GM18498 (cell line): ENCODE results near the gene SYT8.

Experiments
- ATAC-seq: cut with Tn5 transposase; IDR thresholded peaks from one replicate; pipeline ENCODE4 v1.9.1; 2021; ENCODE audit warnings: mild to moderate bottlenecking, moderate library complexity; ENCODE audit not compliant: unreplicated experiment

The SYT8 gene

GRCh38 chr11:1857064-1857463 is 22.3 kb downstream of the SYT8 start:
- ATAC-seq = no peak

- no peak for ATAC-seq
Observed at GRCh38 chr11:1858154-1858553, 23.4 kb downstream of the SYT8 start.

- no peak for ATAC-seq
Observed at GRCh38 chr11:1858576-1858975, 23.8 kb downstream of the SYT8 start.

GRCh38 chr11:1859004-1859403 is 24.2 kb downstream of the SYT8 start:
- no peak for ATAC-seq

- no peak for ATAC-seq
Observed at GRCh38 chr11:1860108-1860507, 25.3 kb downstream of the SYT8 start.

- no peak for ATAC-seq
Observed at GRCh38 chr11:1861435-1862411, 26.9 kb downstream of the SYT8 start.

- no peak for ATAC-seq
Observed at GRCh38 chr11:1862588-1863351, 28.0 kb downstream of the SYT8 start.

- no peak for ATAC-seq
Observed at GRCh38 chr11:1863352-1864216, 28.8 kb downstream of the SYT8 start.

- ATAC-seq = no peak
Observed at GRCh38 chr11:1864231-1864630, 29.4 kb downstream of the SYT8 start.

GRCh38 chr11:1864831-1865665 is 30.3 kb downstream of the SYT8 start:
- ATAC-seq = no peak

- no peak for ATAC-seq
Observed at GRCh38 chr11:1866226-1866625, 31.4 kb downstream of the SYT8 start.

- ATAC-seq = no peak
Observed at GRCh38 chr11:1866776-1867175, 32.0 kb downstream of the SYT8 start.

GRCh38 chr11:1867381-1867780 is 32.6 kb downstream of the SYT8 start:
- ATAC-seq = no peak

GRCh38 chr11:1868056-1868635 is 33.4 kb downstream of the SYT8 start:
- ATAC-seq = no peak

GRCh38 chr11:1868636-1869291 is 34.0 kb downstream of the SYT8 start:
- no peak for ATAC-seq

- ATAC-seq = no peak
Observed at GRCh38 chr11:1869427-1870325, 34.9 kb downstream of the SYT8 start.

- ATAC-seq = no peak
Observed at GRCh38 chr11:1870326-1870696, 35.5 kb downstream of the SYT8 start.
